ENCODE data around the gene ZC3H13.

The ZC3H13 gene

GRCh38 chr13:45909089-45909488, 143.5 kb downstream of the ZC3H13 start:
- no peak for TF ChIP-seq CTCF (IDR thresholded peaks at IDR 0.05; ENCODE audit: borderline replicate concordance, control extremely low read depth, extremely low read depth, insufficient read depth, missing control alignments)

GRCh38 chr13:45907503-45907902, 145.0 kb downstream of the ZC3H13 start:
- no peak for TF ChIP-seq CTCF (IDR thresholded peaks at IDR 0.05; ENCODE audit: borderline replicate concordance, control extremely low read depth, extremely low read depth, insufficient read depth, missing control alignments)
- DNase-seq (ENCODE audit: low spot score) = no peak
- in situ Hi-C loops (cut with MboI; ENCODE audit: low sequenced_read_pairs, unreplicated experiment) = no loop called here

More at GRCh38 chr13:45909089-45909488, 143.5 kb downstream of the ZC3H13 start:
- no peak for DNase-seq (ENCODE audit: low spot score)
- in situ Hi-C loops (cut with MboI; ENCODE audit: low sequenced_read_pairs, unreplicated experiment) = no loop called here

Measured in GM13976 (cell line).